Fibroblast of skin of left biceps (primary cell): ENCODE results near the gene HSD3B2.
"Not testable (repeated sequence)": the region's sequence is repeated elsewhere in the genome, so short reads cannot be mapped to it uniquely, and the experiment has no call there.

Experiments
- DNase-seq, 2 experiments: peaks; one replicate each; pipeline ENCODE4 v3.0.0-alpha.2; 2013; ENCODE audit warnings: low read depth in 2 of 2

The HSD3B2 gene

DNA sequence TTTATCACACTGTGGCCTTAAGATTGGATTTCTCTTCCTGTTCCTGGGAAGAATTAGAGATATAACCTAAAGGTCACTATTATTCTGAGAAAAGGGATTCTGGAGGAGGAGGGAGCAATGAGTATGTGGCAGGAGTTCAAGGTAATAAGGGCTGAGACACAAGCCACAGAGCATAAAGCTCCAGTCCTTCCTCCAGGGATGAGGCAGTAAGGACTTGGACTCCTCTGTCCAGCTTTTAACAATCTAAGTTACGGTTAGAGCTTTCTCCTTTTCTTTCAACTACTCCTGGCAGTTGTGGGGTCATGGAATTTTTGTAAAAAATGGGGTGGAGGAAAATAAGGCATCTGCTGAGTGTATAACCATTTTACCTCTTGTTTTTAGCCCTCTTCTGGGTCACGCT, at the start of gene HSD3B2:
Gene HSD3B2, plus strand, starts transcription at position 201 of the 400 bp plus-strand sequence. CDS start 270 bp downstream, outside the sequence.
- no peak for DNase-seq

DNA sequence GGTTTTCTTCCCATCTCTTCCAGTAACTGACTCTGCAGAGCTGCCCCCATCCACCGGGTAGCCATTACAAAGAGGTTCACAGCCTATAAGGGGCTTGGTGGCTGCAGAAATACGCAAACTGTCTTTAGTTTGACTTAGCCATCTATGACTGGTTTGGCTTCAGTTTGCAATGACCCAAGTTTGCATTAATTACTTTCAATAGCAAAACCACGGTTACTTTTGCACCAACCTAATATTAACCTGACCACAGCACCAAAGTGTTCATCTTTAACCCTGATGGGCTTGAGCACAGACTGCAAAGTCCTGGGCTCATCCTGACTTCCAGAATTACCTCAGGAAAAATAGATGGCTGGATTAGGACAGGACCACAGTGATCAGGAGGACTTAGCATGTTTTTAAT, 48.5 kb upstream of the HSD3B2 start:
- no peak for DNase-seq

DNA sequence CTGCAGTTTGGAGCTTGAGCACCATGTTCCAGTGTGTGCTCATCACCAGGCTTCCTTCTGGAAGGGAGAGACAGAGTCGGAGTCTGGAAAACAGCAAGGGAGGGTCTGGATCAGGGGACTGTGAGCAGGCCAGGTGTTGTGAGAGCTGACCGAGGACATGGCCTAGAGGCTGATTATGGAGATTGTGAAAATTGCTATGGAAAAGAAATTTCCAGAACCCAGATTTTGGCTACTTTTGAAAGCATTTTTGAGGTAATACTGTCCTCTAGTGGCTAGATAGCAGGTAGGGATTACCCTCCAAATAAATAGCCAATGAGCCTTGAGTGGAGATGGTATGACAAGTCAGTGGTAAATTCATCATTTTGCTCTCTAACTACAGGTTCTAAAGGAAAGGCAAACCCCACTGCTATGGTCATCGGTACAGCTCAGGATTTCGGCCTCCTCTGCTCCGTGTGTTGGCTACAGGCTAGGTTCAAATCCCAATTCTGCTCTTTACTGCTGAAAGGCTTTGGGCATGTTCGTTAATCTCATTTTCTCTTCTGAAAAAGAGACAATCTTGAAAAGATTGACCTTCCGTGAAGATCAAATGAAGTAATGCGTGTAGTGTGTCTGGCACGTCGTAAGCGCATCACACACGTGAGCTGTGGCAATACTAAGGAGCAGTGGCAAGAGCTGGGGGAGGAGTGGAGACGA, 47.4 kb upstream of the HSD3B2 start:
- DNase-seq = peak; percentile 28 to 33

DNA sequence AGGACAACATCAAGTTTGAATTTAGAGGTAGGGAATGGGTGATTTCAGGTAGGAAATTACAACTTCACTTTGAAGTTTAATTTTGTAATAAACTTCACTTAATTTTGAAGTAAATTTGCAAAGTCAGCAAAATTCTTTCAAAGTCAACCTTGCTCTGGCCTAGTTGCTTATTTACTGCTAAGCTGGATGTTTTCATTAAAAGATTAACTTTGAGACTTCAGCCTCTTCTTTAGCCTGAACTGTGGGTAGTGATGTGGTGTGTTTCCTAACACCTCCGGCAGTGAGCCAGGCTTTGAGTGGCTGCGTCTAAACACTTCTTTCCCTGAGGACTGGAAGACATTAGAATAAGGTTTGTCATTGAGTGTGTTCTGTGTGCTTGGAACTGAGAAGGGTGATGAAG, 46.4 kb upstream of the HSD3B2 start, which contains the start of gene HAO2:
Gene HAO2, plus strand, starts transcription at position 232 of the 400 bp plus-strand sequence. CDS start 12,301 bp downstream, outside the sequence.
- no peak for DNase-seq

DNA sequence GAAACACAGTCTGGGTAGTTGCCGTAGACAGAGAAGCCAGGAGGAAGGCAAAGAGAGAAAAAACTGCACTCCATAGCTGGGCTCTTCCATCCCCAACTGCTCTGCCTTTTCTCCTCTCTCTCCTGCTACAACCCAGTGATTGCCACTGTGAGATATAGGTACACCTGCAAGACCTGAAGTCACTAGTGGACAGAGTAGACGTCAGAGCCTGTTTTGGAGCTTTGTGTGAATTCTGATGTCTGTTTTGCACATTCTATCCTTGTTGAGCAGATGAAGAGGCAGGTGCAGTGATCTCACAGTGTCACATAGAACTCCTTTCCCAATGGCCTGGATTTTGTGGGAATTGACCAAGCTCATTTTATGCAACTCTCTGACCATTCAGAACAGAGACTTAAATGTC, 44.2 kb upstream of the HSD3B2 start:
- no peak for DNase-seq

DNA sequence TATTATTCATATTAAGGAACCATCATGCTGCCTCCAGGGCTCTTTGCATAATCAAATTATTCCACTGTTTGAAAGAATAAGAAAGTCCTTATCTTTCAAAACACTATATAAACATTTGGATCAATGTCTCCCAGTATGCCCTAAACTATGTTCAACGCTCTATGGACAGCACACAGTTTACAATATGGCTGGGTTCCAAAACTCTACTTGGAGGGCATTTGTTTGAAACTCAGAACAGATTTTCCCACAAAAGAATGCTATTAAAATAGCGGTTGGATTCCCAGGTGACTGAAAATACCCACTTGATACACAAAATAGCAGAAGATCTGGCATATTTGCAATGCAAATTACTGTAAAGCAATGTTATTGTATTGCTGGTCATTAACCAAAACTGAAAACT, 43.1 kb upstream of the HSD3B2 start:
- no peak for DNase-seq

DNA sequence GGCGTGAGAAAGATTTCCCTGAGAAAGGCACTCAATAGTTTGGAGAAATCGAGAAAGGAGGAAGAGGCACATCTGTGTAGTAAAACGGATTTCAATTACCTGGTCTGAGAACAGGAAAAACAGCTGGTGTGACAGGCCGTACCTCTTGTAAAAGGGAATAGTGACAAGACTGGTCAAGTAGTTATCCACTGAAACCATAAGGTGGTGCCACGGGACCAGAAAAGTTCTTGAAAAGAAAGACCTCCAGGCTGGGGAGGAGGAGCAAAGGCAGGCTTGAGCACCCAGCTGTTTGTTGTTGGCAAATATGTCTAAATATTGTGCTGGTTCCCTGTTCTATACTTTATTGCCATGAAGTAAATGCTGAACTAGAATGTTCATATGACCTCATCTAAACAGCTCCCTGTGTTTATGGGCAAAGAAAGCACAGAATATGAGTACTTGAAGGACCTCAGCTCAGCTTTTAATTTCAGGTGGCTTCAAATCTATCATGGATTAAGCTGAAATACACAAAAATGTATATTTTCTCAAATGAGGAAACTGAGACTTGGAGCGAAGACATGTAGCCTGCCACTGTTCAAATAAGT, 42.4 kb upstream of the HSD3B2 start:
- no peak for DNase-seq

DNA sequence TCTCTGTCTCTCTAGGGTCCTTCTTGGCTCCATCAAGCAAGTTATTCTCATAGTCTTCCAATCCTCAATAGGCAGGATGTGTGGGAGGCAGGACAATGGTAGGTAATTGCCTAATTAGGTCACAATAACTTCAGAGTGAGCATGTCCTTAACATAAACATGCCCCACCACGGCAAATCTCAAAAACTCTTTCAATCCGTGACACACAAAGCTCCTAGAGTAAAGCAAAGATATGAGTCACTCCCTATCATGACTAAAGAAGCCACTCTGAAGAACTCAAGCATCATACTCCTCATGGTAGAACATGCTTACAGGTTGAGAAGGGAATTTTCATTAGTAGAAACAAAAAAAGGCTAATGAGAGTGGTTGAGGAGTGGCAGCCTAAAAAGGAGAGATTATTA, 41.5 kb upstream of the HSD3B2 start:
- no peak for DNase-seq

DNA sequence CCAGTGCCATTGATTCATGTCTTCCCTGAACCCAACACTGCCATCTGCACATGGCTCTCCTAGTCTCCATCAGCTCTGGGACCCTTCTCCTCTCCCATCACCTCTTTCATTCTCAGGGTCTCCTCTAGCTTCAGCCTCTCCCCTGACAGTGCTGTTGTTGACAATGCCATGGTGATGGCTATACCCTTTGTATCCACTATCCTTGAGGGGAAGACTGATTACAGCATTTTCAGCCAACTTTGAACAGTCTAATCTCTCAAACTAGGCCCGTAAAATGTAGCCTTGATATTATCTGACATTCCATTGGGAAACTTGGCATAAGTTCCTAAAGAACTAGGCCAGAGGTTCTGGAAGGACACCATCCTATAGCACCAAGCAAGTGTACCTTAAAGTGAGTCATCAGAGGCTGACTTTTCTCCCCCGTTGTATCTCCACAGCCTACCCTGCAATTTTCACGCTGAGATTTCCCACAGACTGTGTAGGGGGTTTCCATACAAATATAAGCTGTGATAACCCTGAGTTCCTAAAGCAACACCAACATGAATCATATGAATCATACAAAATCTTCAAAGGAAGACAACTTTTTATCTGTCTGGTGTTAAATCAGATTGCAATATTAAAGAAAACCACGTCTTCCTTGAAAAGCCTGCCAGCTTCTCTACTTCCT, 40.6 kb upstream of the HSD3B2 start:
- no peak for DNase-seq

DNA sequence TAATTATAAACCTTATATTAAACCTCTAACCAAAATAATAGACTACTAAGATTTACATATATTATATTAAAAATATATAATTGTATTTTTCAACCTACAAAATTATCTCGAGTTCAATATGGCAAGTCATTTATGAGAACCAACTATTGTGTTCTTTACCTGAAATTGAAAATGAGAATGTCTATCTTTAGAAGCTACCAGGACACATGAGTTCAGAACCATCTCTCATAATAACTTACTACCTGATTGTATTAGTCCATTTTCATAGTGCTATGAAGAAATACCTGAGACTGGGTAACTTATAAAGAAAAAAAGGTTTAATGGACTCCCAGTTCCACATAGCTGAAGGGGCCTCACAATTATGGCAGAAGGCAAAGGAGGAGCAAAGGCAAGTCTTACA, 39.6 kb upstream of the HSD3B2 start:
- DNase-seq = no peak

DNA sequence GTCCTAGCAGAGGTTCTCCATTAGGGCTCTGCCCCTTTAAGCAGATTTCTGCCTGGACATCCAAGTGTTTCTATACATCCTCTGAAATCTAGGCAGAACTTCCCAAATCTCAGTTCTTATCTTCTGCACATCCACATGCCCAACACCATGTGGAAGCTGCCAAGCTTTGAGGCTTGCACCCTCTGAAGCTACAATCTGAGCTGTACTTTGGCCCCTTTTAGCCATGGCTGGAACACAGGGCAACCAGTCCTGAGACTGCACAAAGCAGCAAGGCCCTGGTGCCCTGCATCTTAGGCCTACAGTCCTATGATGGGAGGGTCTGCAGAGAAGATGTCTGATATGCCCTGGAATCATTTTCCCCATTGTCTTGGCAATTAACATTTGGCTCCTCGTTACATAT, 38.4 kb upstream of the HSD3B2 start:
- DNase-seq = no peak

DNA sequence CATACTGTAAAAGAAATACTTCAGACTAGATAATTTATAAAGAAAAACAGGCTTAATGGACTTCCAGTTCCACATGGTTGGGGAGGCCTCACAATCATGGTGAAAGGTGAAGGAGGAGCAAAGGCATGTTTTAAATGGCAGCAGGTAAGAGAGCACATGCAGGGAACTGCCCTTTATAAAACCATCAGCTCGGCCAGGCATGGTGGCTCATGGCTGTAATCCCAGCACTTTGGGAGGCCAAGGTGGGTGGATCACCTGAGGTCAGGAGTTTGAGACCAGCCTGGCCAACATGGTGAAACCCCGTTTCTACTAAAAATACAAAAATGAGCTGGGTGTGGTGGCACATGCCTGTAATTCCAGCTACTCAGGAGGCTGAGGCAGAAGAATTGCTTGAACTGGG, 37.4 kb upstream of the HSD3B2 start:
- DNase-seq = not testable (repeated sequence)

DNA sequence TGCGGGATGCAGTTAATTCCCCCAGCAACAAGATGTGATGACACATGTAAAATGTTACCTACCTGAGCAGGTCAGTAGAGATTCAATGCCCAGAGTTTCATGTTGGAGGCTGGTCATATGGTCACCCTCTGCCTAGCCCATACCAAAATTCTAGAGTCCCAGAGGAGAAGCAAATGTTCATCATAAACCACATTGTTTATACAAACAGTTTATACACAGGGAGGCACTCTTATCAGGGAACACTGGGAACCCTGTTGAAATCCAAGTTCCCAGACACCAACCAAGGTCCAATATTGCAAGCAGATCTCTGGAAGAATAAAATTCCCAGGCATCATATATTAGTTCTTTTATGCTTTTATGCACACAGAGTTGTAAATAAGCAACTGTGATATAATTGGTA, 35.8 kb upstream of the HSD3B2 start:
- DNase-seq = no peak

DNA sequence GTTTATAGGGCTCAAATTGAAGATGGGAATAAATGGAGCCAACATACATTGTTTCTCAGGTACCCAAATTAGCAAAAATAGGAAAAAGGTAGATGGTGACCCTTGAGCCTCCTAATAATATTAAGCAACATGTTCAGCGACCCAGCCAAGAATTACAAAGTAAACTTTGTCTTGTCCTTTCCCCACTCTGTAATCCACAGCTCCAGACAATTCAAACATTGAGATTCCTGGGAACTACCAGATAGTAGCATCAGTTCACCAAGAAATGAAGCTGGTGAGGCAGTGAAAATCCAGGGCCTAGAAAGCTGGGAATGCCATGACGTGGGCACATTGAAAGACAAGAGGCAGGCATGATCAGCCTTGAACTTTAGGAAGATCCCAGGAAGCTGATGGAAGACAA, 34.6 kb upstream of the HSD3B2 start:
- no peak for DNase-seq

DNA sequence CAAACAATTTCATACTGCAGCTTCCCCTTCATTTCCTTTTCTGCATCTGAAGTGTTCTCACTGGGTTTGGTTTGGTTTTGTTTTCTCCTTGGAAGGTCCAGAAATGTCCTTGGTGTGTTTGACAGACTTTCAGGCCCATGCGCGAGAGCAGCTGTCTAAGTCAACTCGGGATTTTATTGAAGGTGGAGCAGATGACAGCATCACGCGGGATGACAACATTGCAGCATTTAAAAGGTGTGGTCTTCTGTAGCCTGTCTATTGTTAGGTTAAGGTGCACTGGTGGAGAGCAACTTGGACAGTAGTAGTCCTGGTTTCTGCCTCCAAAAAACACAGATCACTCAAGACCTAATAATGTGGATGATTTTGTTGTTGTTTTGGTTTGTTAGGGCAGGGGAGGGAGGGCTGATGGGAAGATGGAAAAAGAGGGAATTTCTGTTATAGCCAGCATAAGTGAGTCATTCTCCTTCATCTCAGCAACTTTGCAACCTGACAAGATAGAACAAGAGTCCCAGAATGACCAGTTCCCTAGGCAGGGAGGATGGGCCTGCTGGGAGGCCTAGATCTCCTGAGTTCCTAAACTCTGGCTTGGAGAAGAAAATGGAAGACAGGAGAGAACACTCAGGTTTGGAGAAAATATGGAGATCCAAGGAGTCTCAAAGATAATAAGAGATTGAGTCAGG, 33.8 kb upstream of the HSD3B2 start:
- DNase-seq = no peak

DNA sequence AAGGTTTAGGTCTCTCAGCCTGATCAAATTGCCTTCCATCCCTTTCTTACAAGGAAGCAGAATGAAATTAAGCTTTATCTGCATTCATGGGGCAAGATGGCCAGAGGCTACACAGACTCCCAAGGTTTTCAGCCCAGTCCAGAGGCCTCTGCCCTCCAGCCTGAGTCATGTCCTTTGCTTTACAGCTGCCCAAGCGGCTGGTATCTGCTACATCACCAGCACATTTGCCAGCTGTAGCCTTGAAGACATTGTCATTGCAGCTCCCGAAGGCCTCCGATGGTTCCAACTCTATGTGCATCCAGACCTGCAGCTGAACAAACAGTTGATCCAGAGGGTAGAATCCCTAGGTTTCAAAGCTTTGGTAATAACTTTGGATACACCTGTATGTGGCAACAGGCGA, 30.4 kb upstream of the HSD3B2 start:
- DNase-seq = no peak

DNA sequence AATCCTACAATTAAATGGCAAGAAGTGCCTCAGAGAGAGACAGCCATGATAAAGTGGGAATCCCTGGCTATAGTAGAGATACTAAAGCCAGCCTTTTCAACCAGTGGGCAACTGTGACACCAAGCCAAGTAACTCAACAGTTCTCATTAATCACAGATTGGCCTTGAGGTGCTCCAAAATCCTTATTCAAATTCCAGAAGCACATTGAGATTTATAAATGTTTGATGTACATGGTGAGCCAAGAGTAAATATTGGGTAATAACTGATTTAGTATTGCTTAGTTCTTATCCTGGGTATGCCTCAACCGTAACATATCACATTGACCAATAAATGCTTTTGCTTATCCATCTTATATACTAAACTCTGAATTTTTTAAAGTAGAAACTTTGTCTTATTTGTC, 29.3 kb upstream of the HSD3B2 start:
- no peak for DNase-seq

DNA sequence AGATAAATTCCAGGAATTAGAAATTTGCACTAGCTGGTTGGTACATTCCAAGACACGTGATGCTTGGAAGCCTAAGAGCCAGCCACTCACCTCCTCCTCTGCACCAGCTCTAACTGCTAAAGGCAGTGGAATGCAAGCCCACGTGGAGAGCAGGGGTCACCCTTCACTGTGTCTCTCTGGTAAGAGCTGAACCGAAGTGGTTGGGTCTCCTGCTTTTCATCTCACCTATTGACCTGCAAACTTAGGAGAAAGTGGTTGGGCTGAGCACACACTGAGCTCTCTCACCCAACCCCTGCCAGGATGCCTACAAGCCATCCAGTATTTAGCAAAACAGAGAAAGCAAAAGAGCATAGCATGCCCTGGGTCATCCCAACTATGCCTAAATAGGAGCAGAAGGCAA, 27.1 kb upstream of the HSD3B2 start:
- DNase-seq = no peak

DNA sequence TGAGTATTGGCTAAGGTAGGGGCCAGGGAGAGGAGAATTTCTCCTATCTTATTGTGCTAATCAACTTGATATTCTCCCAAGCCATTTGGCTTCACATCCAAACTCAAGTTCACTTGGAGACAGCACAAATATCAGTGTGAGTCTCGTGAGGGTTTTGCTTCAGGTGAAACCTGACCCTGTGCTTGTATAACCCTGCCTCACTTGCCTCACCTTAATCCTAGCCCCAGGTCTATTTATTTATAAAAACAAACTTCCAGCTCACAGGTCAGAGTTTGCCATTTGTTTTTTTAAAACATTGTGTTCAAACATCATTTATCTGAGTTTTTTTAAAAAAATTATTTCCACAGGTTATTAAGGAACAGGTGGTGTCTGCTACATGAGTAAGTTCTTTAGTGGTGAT, 26.5 kb upstream of the HSD3B2 start:
- no peak for DNase-seq

DNA sequence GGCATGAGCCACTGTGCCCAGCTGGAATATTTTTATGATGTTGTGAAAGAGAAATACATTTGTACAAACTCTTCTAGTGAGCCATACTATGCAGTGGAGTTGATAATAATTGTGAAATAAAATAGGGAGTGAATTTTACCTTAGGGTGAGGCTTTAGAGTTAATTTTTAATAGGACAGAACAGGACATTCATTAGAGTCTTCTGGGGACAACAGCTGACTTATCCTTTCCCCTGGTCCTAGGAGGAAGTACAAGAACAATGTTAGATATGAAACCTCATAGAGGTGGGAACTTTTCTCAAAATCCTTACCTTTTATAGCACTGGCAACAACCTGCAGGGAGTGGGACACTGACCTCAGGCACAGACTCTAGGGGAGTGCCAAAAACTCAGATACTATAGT, 24.4 kb upstream of the HSD3B2 start:
- DNase-seq = no peak

DNA sequence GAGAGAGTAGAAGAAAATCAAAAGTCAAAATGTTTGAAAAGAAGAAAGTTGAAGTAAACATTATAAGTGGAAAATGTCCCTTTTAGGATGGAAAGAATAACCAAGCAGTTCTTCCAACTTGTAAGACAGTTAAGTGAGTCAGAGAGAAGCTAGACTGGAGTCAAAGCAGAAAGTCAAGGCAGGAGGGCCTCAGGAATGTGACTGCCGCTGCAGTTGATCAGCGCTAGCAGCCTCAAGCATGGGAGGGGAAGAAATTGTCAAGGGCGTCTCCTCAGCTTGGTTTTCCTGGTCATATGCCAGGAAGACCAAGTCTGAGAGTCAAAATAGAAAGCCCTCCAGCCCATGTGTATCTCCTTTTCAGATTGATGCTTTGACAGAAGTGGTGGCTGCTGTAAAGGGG, 23.2 kb upstream of the HSD3B2 start:
- DNase-seq = no peak

DNA sequence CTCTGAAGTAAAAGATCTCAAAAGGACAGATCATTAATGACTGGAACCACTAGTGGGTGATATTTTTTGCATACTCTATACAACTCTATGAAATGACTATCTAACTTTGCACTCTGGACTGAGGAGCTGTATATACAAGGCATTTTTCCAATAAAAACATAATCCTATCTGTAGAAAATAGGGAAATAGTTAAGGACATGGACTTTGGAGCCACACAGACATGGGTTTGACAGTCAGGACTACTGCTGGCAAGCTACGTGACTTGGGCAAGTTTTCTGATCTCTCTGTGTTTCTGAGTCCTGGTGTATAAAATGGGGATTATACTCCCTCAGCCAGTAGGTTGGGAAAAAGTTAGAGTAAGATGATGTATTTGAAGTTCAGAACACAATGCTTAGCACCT, 20.9 kb upstream of the HSD3B2 start:
- no peak for DNase-seq

DNA sequence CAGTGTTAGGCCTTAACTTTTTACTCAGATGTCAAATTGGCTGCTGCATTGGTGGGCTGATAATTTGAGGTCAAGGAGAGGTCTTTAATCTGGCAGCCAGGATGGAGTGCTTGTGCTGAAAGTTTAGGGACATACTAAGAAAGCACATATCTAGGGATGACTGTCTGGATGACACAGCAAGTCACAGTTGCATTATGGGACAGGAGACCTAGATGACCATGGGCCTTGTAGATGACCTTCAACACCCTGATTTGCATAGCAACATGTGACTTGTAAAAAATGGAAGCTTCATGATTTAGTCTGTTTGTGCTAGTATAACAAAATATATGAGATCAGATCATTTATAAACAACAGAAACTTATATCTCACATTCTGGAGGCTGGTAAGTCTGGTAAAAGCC, 18.0 kb upstream of the HSD3B2 start:
- DNase-seq = no peak
